Measurements from ENCODE around the gene LMBR1.

Gene LMBR1

DNA sequence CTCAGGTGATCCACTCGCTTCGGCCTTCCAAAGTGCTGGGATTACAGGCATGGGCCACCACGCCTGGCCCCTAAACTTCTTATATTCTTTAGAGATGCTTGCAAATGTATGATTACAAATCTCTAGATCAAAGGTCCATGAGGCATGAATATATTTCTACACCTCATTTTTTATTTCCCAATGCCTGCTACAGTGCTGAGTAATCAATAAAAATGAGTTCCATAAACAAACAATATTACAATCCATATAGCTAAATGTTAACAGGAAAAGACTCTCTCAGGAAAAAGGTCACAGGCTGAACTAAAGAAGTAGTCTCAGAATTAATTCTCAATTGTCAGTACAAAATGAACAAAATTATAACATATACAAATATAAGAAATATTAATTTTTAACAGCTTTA is 90.8 kb downstream of the LMBR1 start:
- DNase-seq, result no peak

DNA sequence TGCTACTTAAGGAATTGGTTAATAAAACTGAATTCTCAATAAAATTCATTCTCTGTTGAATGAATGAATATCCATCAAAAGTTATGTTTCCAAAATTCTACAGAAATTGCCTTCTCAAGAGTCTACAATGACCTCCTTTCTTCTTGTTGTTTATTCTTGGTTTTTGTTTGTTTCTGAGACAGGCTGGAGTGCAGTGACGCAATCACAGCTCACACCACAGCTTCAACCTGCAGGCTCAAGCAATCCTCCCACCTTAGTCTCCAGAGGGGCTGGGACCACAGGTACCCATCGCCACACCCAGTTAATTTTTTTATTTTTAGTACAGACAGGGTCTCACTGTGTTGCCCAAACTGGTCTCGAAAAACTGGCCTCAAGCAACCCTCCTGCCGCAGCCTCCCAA is 97.6 kb downstream of the LMBR1 start:
- DNase-seq, result no peak

DNA sequence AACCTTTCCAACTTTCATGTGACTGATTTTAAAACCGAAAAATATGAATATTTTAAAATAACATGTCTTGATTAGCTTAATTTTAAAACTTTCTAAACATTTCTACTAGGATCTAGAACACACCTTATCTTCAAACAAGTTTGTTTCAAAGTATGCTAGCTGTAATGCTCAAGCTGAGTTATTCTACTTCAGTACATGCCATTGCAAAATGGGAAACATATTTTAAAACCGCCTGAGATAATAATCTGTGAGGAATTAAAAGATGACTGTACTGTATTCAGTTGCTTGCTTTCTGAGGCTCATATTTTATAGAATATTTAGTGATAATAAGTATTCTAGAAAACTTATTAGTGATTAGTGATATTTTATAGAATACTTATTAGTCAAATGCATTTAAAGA is 99.6 kb downstream of the LMBR1 start:
- no peak for DNase-seq

DNA sequence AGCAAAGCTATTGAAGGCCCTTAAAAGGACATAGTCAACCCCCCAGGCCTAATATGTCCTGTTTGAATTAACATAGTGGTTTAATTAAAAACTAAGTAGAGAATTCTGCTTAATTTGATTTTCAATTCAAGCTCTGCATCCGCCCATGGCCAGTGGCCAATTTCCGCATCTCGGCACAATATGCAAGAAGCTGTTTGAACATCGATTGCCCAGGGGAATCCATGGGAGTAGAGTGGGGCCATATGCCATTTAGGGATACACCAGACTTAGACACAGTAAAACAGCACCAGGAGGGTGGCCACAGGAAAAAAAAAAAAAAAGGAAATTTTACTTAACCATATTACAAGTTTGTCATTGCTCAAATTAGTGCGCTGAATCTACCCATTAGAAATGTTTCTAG is 100.4 kb downstream of the LMBR1 start:
- DNase-seq, result no peak

DNA sequence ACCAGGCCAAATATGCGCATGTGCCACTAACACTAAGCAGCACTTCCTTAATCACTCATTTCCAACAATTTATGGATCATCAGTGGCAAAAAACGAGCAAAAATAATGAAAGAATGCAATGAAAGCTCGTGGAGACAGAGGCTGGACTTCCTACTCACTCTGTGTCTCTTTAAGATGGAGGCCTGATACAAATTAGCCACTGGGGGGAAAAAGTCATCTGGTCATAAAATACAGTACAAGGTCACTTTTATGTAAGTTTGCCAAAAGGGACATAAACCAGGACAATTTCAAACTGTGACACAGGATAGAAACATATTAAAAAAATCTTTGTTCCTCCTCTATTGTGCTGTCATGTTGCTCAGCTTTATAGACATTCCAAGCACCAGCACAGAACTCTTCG is 101.7 kb downstream of the LMBR1 start:
- no peak for DNase-seq

DNA sequence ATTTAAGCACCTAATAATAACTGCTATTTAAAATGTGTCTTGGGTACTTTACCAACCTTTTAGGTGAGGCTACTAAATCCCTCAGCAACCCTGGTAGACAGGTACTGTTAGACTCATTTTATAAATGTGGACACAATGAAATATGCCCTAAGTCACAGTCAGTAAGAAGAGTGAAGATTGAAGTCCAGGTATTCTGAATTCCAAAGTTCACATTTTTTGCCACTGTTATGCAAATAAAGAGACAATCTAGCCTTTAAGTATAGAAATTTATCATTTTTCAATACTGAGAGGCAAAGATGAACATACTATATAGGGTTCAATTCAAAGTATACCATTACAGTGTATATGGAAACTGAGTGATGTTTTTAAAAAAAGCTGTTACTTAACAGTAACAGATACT is 102.7 kb downstream of the LMBR1 start:
- no peak for DNase-seq

DNA sequence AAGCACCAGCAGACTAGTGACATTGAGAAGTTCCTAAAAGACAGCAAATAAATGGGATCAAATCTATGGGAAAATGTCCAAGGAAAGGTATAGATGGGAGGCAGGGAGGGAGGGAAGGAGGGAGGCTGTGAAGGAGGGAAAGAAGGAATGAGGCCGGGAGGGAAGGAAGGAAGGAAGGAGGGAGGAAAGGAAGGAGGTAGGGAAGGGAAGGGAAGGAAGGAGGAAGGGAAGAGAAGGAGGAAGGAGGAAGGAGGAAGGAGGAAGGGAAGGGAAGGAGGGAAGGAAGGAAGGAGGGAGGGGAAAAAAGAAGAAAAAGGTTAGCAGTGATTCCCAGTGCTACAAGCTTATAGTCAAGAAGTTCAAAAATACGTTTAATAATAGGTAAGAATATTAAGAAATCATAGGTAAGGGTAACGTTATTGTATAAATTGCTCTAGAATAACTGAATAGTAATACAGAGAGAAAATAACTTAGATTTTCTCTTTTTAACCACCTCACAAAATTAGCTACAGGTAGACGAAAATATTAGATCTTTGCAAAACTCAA is 106.9 kb downstream of the LMBR1 start:
- no peak for DNase-seq

DNA sequence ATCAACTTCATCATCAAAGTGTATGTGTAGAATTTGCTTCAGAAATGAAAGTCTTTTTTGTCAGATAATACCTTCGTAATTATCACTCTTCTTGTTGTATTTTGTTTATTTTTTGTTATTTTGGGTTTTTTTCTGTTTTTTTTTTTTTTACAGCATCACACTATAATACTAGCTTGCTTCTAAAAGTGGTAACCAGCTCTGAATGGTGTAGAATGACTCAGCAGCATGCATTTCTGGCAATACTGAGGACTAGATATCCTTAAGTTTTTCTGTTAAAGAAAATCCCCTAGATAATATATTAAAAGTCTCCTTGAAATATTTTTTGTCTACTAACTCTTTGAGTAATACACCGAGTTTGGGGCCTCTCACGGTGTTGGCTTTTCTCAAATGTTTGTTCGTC is 109.1 kb downstream of the LMBR1 start:
- no peak for DNase-seq

DNA sequence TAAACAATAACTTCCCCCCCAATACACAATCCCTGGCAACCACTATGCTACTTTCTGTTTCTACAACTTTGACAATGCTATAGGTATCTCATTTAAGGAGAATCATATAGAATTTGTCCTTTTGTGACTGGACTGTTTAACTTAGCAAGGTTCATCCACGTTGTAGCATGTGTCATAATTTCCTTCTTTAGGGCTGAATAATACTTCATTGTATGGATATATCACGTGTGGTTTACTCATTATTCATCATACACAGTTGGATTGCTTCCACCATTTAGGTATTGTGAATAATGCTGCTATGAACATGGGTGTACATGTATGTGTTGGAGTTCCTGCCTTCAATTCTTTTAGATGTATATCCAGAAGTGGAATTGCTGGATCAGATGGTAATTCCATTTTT is 111.0 kb downstream of the LMBR1 start:
- no peak for DNase-seq

DNA sequence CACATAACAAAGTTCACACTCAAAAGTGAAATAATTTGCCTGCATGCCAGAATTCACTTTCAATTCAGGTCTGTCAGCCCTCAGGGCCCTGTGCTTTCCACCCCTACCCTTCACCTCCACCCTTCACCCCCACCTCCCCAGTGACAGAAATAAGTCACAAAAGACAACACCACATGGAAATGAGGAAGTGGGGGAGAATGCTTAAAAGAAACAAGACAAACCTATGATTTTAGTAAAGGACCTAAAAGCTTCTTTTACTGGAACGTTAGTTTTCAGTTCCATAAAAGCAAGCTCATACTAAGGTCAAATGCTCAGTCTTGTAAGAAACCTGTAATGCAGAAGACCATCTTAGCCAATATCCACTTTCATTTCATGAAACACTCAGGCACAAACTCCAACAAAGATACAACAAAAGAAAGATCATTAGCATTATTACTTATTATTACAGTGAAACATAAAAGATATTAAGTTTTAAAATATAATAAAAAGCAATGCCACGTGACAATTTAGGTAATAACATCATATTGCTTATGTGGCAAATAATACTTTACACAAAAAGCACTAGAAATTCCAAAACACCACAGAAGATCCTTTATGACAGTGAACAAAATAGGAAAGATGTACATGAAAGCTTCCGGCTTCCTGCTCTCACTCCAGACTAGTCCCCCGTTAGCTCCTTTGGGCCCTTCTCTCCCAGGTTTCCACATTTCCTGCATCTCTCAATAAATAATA is 112.1 kb downstream of the LMBR1 start:
- no peak for DNase-seq

DNA sequence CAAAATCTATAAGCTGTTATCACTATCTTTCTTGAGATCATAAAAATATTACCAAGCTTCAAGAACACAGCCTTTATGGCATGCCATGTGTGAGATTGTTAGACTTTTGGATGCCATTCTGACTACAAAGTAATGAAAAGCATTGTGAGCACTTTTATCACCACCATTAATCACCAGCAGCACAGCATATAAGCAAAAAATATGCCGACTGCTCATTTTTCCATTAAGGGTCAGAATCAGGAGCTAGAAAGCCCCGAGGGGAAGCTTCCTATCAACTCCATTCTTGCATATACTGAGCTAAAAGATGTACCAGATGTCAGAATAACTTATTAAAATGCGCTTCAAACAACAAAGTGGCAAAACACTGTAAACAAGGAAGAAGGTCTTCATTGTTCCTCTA is 114.3 kb downstream of the LMBR1 start:
- no peak for DNase-seq

DNA sequence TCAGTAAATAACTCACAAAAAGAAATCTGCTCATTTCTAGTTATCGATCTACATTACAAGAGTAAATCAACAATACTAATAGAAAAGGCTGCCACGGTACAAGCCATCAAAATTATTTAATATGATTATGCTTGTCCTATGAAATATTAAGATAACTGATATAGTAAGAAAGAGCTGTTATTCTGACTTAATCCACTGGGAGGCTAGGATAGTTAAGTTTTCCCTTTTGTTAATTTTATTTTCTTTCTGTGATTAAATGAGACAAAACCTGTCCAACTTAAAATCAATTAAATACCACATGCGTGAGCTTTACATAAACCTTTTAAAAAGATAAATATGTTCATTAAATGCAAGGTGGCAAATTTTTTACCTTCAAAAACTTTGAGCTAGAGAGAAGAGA is 114.8 kb downstream of the LMBR1 start:
- DNase-seq, result no peak

DNA sequence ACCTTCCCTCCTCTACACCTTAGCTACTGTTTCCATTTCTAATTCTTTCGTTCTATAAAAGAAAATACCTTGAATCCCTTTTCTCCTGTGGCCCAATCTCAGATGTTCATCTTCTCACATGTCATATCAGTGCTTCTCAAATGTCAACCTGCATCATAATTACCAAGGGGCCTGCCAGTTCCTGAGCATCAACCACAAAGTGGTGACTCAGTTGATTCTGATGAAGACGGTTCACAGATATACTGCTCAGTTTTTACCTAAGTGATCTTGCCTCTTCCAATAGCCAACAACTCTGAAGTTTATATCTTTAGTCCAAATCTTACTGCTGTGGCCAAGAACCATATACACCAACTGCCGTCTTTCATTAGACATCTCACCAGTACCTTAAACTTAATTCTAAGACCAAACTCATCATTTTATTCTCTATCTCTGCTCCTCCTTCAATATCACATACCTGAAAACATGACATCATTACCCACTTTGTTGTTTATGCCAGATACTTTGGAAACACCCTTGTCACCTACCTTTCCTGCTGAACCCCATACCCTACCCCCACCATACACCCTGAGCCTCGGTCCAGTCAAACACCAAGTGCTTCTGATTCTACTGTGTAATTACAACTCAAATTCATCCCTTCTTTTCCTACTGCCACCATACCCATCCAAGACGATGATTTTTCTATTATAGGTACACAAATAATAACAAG is 115.5 kb downstream of the LMBR1 start:
- DNase-seq, result no peak

DNA sequence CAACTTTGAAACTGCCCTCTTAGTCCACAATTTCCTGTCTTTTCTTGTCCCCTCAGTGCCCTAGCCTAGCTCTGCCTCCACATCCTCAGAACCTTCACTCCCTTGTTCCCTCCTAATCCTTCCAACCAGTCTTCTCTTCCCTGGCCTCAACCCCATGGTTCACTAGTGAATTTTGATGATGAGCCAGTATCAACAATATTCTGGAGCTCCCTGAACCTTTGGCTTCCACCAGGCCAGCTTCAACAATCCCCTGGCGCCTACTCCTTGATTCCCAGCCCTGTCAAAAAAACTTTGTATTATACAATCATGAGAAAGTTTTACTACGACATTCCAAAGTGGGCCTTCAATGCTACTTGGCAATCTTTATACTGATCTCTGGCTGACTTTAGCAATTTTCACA is 116.5 kb downstream of the LMBR1 start:
- DNase-seq, result no peak

DNA sequence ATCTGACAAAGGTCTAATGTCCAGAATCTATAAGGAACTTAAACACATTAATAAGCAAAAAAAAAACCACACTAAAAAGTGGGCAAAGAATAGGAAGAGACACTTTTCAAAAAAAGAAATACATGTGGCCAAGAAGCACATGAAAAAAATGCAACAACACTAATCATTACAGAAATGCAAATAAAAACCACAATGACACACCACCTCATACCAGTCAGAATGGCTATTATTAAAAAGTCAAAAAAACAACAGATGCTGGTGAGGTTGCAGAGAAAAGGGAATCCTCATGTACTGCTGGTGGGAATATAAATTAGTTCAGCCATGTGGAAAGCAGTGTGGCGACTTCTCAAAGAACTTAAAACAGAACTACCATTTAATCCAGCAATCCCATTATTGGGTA is 119.0 kb downstream of the LMBR1 start:
- DNase-seq, result no peak

DNA sequence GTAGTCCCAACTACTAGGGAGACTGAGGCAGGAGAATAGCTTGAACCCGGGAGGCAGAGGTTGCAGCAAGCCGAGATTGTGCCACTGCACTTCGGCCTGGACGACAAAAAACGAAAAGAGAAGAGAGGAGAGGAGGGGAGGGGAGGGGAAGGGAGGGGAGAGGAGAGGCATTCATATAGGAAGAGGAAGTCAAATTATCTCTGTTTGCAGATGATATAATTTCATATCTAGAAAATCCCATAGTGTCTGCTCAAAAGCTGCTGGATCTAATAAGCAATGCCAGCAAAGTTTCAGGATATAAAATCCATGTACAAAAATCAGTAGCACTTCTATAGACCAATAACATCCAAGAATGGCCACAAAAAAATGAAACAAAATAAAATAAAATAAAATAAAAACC is 120.3 kb downstream of the LMBR1 start:
- no peak for DNase-seq

DNA sequence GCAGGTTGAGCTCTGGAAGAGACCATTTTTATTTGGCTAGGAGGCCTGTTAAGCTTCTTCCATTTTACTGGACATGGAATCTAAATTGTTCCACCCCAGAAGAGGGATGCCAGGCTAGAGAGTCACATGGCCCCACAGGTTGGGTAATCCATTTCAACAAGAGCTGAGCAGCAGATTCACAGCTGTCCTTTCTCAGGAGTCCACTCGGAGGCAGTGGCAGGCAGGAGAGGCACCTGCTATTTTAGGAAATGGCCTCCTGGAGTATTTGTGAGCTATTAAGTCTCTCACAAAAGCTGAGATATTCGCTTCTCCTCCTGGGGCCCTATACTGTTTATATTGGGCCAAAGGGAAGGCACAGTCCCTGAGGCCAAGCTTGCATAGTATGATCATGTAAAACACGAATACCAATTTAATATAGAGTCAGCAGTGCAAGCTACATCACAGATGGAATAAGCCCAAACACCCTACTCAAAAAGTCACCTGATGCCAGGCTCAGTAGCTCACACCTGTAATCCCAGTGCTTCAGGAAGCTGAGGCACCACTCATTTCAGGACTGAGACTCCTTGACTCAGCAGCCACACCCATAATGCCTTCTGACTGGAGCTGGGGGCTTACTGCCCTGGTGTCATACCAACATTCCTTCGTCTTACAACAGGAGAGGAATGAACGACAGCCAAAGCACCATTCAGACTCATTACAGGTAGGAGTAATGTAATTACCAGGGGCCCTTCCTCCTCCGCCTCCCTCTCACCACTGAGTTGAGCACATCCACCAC is 124.1 kb downstream of the LMBR1 start:
- no peak for DNase-seq

DNA sequence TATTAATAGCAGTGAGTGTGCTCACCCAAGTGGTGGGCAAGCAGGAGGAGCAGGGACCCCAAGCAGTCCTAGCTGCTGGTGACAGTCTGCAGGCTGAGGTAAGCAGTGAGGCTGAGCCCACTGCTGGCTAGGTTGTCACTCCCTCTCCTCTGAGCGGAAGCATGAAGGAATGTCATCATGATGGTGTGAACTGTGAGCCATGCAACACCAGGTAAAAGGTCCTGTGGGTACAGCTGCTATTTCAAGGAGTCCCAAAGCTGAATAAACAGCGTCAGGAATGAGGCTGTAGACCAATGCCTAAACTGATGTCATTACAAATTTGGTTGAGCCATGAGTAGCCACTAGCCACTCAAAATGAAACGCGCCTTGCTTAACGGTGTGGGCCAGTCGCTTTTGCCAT is 126.3 kb downstream of the LMBR1 start:
- no peak for DNase-seq

DNA sequence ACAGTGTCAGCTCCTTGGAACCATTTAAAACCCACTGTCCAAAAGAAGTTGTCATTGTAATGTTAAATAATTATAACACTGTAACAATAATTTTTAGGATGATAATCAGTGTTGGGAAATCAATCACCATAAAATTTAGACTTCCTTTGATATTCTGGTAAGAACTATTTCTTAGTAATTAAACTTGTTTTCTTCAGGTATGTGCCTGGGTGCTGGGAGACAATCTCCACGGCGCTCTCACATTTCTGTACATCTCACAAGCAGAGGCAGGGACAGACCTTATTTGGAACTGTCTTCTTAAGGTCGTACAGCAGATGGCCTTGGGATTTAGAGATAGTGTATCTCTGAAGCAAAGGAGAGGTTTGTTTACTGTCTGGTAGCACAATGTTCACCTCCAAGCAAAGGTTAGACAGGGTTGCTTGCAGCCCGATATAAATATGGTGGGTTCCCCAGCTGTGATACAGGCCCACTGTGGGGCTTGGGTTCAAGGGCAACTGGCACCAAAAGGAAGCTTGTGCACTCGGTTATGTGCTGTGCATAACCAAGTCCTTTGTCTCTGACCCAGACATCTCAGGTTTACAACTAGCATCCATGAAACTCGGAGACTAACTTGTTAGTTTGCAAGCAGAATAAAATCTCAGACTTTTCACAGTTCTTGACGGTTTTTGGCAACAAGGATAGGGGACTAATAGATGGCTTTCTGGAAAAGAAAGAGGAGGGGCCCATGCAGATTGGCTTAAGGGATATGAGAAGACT is 126.9 kb downstream of the LMBR1 start:
- no peak for DNase-seq

DNA sequence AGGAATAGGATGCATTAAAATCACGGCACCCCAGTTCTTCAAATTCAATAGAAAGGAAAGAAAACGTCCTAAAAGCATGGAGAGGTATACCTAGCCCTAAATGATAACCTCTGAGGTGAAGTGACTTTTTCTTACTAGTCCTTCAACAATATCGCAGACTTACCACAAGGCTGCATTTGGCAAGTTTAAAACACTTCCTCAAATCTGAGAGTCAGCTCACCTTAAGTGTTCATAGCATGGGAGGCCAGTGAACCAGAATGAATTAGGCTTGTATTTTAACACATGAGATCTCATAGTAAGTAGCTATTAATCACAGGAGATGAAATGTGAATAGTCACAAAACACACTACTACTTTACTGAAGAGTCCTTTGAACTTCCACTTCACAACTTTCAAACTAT is 128.2 kb downstream of the LMBR1 start:
- DNase-seq, result no peak

DNA sequence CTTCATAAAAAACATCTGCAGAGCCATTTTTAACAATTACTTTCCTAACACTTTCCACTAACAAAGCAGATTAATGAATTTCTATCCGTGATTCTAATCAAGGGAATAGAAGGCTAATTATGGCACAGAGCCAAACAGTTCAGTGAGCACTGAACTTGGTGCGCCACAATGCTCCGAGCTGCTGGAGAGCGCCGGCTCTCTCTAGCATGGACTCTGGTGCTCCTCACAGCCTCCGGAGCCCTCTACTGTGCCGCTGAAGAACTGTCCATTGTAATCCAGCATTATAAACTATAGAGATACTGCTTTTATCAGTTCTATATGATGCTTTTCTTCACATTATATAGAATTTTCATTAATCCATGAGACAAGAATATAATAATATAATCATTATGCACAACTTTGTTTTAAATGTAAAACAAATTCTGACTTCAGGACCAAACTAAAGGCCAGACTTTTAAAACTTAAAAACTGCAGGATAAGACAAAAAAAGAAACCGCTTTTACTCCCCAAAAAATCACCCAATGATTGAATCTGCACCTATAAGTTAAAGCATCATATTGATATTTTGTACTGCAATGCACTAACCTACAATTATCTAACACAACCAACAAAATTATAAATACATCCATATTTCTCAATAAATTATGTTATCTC is 128.8 kb downstream of the LMBR1 start:
- peak in 43 of 56 donors; percentile 6 to 82 (median 36) for DNase-seq
